ENCODE results near the gene CPM. TPM values are rescaled to one million over a fixed set of nuclear protein-coding genes. Genes with fewer than 3 reads are reported as not detected.

CPM gene
- polyA plus RNA-seq, 3 donors, result 8.4 to 32.4 (median 26.2) TPM

GRCh38 chr12:68957273-68957672 is 24.3 kb upstream of the CPM start:
- Mint-ChIP-seq H3K4me3 (no peak overlapping the region), H3K9me3 (peaks cover 0 to 11% (median 1%) of the 10 kb centered on the region in 7 donors), H3K36me3 (peaks cover 7 to 8% of the 10 kb centered on the region in 2 donors), H3K27ac (no peak overlapping the region), H3K4me1 (peaks cover 50% of the 10 kb centered on the region), H3K27me3 (ENCODE audit: low read depth in 3 of 3) (peaks cover 0 to 2% (median 0%) of the 10 kb centered on the region in 3 donors)
- Histone ChIP-seq H3K27ac (ENCODE audit: low read depth in 1 of 2, low read length in 2 of 2) (no peak overlapping the region), H4K20me1 (ENCODE audit: insufficient read depth, low read length) (no peaks in the 10 kb centered on the region), H3K36me3 (replicated peaks in 1 of 2; ENCODE audit: control insufficient read depth in 1 of 2, insufficient read depth in 2 of 2, low read length in 2 of 2) (no peaks in the 10 kb centered on the region), H3K4me1 (ENCODE audit: control insufficient read depth in 1 of 2, insufficient read depth in 2 of 2, low read length in 2 of 2) (peaks cover 36 to 40% of the 10 kb centered on the region in 2 donors), H3K9me3 (replicated peaks in 1 of 2; ENCODE audit: control insufficient read depth in 1 of 2, insufficient read depth in 1 of 2, low read length in 2 of 2) (no peaks in the 10 kb centered on the region), H3K4me3 (replicated peaks in 1 of 3; ENCODE audit: low read depth in 2 of 3, low read length in 3 of 3) (no peak overlapping the region), H3K27me3 (ENCODE audit: control insufficient read depth in 2 of 2, insufficient read depth in 2 of 2, low read length in 2 of 2) (no peaks in the 10 kb centered on the region), H2AFZ (ENCODE audit: insufficient read depth, low read depth, low read length, poor library complexity, severe bottlenecking) (no peak overlapping the region), H3K4me2 (replicated peaks; ENCODE audit: extremely low read depth, low read length, poor library complexity, severe bottlenecking) (no peak overlapping the region), H3K79me2 (ENCODE audit: insufficient read depth, low read length) (peaks cover 34% of the 10 kb centered on the region), H3K9ac (ENCODE audit: insufficient read depth, low read length, poor library complexity, severe bottlenecking) (no peak overlapping the region)
- intact Hi-C loops (cut with micrococcal nuclease), result no loop called here
- no peak for TF ChIP-seq CTCF (IDR thresholded peaks at IDR 0.05)
- DNase-seq, result no peak

GRCh38 chr12:68956466-68956865 is 23.5 kb upstream of the CPM start:
- Histone ChIP-seq H2AFZ (ENCODE audit: insufficient read depth, low read depth, low read length, poor library complexity, severe bottlenecking) (no peak overlapping the region), H3K27me3 (ENCODE audit: control insufficient read depth in 2 of 2, insufficient read depth in 2 of 2, low read length in 2 of 2) (no peaks in the 10 kb centered on the region), H3K4me1 (ENCODE audit: control insufficient read depth in 1 of 2, insufficient read depth in 2 of 2, low read length in 2 of 2) (peaks cover 38 to 40% of the 10 kb centered on the region in 2 donors), H3K79me2 (ENCODE audit: insufficient read depth, low read length) (peaks cover 31% of the 10 kb centered on the region), H3K9me3 (replicated peaks in 1 of 2; ENCODE audit: control insufficient read depth in 1 of 2, insufficient read depth in 1 of 2, low read length in 2 of 2) (no peaks in the 10 kb centered on the region), H3K27ac (ENCODE audit: low read depth in 1 of 2, low read length in 2 of 2) (no peak overlapping the region), H3K9ac (ENCODE audit: insufficient read depth, low read length, poor library complexity, severe bottlenecking) (no peak overlapping the region), H3K36me3 (replicated peaks in 1 of 2; ENCODE audit: control insufficient read depth in 1 of 2, insufficient read depth in 2 of 2, low read length in 2 of 2) (no peaks in the 10 kb centered on the region), H3K4me2 (replicated peaks; ENCODE audit: extremely low read depth, low read length, poor library complexity, severe bottlenecking) (no peak overlapping the region), H3K4me3 (replicated peaks in 1 of 3; ENCODE audit: low read depth in 2 of 3, low read length in 3 of 3) (no peak overlapping the region), H4K20me1 (ENCODE audit: insufficient read depth, low read length) (no peaks in the 10 kb centered on the region)
- no peak overlapping the region for H3K27ac Mint-ChIP-seq
- H3K4me3 Mint-ChIP-seq, result no peak overlapping the region
- intact Hi-C loops (cut with micrococcal nuclease), result no loop called here
- no peak for DNase-seq
- no peak for TF ChIP-seq CTCF (IDR thresholded peaks at IDR 0.05)
- peaks cover 0 to 11% (median 1%) of the 10 kb centered on the region in 7 donors for H3K9me3 Mint-ChIP-seq
- peaks cover 52% of the 10 kb centered on the region for H3K4me1 Mint-ChIP-seq
- peaks cover 6 to 7% of the 10 kb centered on the region in 2 donors for H3K36me3 Mint-ChIP-seq
- peaks cover 0 to 2% (median under 1%) of the 10 kb centered on the region in 3 donors for H3K27me3 Mint-ChIP-seq (ENCODE audit: low read depth in 3 of 3)
- 100% methylated on average over 2 of the region's 4 CpGs for WGBS (ENCODE audit: insufficient coverage)
